ENCODE results near the gene PAX3. TPM values are rescaled to one million over a fixed set of nuclear protein-coding genes. Genes with fewer than 3 reads are reported as not detected.

Gene PAX3
- total and polyA plus RNA-seq, 9 of the 15 experiments (the other 6 are each of a cell fraction or from before 2014, with no cell fraction given), result not detected

DNA sequence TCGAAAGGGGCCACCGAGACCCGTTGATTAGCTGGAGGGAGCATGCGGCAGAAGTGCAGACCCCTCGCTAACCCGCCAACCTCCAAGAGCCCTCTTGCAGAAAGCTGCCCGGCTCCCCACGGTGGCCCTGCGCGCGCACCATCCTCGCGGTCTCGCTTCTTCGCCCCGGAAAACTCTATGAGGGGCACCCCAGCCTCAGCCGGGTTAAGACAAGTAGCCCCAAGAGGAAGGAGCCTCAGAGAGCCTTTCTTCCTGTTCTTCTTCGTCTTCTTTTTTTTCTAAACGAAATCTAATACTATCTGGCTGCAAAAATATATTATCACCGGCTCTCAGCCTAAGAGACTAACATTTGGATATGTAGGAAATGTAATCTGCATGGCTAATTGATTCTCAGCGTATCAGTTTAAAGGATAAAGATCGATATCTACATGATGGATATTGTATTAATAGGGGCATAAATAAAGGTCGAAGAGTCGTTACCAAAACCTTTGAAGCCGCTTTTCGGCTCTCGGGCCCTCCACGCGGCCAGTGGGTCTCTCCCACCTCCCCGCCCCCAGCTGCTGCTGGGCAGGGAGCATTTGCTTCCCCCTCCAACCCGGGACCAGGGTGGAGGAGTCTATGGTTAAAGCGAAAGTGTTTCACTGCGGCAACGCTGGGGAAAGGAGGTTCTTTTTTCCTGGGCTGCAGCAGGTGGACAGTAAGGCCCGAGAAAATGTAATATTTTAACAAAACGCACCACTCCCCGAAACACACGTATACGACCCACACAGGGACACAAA is 6.1 kb upstream of the PAX3 start (continued):
- TF ChIP-seq, protein P1, sequence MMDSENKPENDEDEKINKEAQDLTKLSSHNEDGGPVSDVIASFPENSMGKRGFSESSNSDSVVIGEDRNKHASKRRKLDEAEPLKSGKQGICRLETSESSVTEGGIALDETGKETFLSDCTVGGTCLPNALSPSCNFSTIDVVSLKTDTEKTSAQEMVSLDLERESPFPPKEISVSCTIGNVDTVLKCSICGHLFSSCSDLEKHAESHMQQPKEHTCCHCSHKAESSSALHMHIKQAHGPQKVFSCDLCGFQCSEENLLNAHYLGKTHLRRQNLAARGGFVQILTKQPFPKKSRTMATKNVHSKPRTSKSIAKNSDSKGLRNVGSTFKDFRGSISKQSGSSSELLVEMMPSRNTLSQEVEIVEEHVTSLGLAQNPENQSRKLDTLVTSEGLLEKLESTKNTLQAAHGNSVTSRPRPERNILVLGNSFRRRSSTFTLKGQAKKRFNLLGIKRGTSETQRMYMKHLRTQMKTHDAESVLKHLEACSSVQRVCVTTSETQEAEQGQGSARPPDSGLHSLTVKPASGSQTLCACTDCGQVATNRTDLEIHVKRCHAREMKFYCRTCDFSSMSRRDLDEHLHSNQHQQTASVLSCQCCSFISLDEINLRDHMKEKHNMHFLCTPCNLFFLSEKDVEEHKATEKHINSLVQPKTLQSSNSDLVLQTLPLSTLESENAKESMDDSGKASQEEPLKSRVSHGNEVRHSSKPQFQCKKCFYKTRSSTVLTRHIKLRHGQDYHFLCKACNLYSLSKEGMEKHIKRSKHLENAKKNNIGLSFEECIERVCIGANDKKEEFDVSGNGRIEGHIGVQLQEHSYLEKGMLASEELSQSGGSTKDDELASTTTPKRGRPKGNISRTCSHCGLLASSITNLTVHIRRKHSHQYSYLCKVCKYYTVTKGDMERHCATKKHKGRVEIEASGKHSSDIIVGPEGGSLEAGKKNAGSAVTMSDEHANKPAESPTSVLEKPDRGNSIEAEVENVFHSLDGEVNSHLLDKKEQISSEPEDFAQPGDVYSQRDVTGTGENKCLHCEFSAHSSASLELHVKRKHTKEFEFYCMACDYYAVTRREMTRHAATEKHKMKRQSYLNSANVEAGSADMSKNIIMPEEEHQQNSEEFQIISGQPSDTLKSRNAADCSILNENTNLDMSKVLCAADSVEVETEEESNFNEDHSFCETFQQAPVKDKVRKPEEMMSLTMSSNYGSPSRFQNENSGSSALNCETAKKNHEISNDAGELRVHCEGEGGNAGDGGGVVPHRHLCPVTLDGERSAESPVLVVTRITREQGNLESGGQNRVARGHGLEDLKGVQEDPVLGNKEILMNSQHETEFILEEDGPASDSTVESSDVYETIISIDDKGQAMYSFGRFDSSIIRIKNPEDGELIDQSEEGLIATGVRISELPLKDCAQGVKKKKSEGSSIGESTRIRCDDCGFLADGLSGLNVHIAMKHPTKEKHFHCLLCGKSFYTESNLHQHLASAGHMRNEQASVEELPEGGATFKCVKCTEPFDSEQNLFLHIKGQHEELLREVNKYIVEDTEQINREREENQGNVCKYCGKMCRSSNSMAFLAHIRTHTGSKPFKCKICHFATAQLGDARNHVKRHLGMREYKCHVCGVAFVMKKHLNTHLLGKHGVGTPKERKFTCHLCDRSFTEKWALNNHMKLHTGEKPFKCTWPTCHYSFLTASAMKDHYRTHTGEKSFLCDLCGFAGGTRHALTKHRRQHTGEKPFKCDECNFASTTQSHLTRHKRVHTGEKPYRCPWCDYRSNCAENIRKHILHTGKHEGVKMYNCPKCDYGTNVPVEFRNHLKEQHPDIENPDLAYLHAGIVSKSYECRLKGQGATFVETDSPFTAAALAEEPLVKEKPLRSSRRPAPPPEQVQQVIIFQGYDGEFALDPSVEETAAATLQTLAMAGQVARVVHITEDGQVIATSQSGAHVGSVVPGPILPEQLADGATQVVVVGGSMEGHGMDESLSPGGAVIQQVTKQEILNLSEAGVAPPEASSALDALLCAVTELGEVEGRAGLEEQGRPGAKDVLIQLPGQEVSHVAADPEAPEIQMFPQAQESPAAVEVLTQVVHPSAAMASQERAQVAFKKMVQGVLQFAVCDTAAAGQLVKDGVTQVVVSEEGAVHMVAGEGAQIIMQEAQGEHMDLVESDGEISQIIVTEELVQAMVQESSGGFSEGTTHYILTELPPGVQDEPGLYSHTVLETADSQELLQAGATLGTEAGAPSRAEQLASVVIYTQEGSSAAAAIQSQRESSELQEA (IDR thresholded peaks at IDR 0.05; ENCODE audit: low read depth), result no peak
- no peak for TF ChIP-seq ILK (tag; IDR thresholded peaks at IDR 0.05; ENCODE audit: borderline replicate concordance, low read depth)
- TF ChIP-seq, protein P2, sequence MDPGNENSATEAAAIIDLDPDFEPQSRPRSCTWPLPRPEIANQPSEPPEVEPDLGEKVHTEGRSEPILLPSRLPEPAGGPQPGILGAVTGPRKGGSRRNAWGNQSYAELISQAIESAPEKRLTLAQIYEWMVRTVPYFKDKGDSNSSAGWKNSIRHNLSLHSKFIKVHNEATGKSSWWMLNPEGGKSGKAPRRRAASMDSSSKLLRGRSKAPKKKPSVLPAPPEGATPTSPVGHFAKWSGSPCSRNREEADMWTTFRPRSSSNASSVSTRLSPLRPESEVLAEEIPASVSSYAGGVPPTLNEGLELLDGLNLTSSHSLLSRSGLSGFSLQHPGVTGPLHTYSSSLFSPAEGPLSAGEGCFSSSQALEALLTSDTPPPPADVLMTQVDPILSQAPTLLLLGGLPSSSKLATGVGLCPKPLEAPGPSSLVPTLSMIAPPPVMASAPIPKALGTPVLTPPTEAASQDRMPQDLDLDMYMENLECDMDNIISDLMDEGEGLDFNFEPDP (CRISPR knock-in tag; IDR thresholded peaks at IDR 0.05), result no peak
- TF ChIP-seq, protein P3, sequence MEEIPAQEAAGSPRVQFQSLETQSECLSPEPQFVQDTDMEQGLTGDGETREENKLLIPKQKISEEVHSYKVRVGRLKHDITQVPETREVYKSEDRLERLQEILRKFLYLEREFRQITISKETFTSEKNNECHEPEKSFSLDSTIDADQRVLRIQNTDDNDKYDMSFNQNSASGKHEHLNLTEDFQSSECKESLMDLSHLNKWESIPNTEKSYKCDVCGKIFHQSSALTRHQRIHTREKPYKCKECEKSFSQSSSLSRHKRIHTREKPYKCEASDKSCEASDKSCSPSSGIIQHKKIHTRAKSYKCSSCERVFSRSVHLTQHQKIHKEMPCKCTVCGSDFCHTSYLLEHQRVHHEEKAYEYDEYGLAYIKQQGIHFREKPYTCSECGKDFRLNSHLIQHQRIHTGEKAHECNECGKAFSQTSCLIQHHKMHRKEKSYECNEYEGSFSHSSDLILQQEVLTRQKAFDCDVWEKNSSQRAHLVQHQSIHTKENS (CRISPR knock-in tag; IDR thresholded peaks at IDR 0.05), result no peak
- TF ChIP-seq NFYB (IDR thresholded peaks at IDR 0.05; ENCODE audit: extremely low read depth, insufficient read length), result no peak
- TF ChIP-seq, protein P4, sequence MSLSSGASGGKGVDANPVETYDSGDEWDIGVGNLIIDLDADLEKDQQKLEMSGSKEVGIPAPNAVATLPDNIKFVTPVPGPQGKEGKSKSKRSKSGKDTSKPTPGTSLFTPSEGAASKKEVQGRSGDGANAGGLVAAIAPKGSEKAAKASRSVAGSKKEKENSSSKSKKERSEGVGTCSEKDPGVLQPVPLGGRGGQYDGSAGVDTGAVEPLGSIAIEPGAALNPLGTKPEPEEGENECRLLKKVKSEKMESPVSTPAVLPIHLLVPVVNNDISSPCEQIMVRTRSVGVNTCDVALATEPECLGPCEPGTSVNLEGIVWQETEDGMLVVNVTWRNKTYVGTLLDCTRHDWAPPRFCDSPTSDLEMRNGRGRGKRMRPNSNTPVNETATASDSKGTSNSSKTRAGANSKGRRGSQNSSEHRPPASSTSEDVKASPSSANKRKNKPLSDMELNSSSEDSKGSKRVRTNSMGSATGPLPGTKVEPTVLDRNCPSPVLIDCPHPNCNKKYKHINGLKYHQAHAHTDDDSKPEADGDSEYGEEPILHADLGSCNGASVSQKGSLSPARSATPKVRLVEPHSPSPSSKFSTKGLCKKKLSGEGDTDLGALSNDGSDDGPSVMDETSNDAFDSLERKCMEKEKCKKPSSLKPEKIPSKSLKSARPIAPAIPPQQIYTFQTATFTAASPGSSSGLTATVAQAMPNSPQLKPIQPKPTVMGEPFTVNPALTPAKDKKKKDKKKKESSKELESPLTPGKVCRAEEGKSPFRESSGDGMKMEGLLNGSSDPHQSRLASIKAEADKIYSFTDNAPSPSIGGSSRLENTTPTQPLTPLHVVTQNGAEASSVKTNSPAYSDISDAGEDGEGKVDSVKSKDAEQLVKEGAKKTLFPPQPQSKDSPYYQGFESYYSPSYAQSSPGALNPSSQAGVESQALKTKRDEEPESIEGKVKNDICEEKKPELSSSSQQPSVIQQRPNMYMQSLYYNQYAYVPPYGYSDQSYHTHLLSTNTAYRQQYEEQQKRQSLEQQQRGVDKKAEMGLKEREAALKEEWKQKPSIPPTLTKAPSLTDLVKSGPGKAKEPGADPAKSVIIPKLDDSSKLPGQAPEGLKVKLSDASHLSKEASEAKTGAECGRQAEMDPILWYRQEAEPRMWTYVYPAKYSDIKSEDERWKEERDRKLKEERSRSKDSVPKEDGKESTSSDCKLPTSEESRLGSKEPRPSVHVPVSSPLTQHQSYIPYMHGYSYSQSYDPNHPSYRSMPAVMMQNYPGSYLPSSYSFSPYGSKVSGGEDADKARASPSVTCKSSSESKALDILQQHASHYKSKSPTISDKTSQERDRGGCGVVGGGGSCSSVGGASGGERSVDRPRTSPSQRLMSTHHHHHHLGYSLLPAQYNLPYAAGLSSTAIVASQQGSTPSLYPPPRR (CRISPR knock-in tag; IDR thresholded peaks at IDR 0.05; ENCODE audit: borderline replicate concordance), result no peak
- no peak for TF ChIP-seq SNRNP70 (optimal IDR thresholded peaks at IDR 0.05; ENCODE audit: low read depth, low read length)
- TF ChIP-seq NR3C1 (CRISPR knock-in tag; IDR thresholded peaks at IDR 0.05), result no peak
